CD4-positive, CD25-positive, alpha-beta regulatory T cell (primary cell): ENCODE data around the gene NUBP2. TPM values are rescaled to one million over a fixed set of nuclear protein-coding genes. Genes with fewer than 3 reads are reported as not detected.
"Not testable (repeated sequence)": the region's sequence is repeated elsewhere in the genome, so short reads cannot be mapped to it uniquely, and the experiment has no call there.

Source experiments
- ATAC-seq, 2 donors: fragments of 150-1000 bp; cut with Tn5 transposase; one replicate each; pipeline ENCODE4 v1.10.0; 2021; ENCODE audit warnings: low read depth in 2 of 2, moderate number of reproducible peaks in 2 of 2, moderate library complexity in 1 of 2
- DNase-seq, 3 donors: peaks; one replicate each; pipeline versions ENCODE4 v3.0.0 to v3.0.0-alpha.2; 2012 to 2022; ENCODE audit warnings: mixed read lengths in 1 of 3
- H3K27ac ChIP-seq: one replicate; pipeline ENCODE4 v1.7.0; 2013; ENCODE audit warnings: mild to moderate bottlenecking, low read length; ENCODE audit not compliant: insufficient read depth, poor library complexity, severe bottlenecking
- H3K27me3 ChIP-seq: one replicate; pipeline ENCODE4 v1.7.0; 2013; ENCODE audit warnings: low read length; ENCODE audit not compliant: control insufficient read depth, insufficient read depth
- H3K36me3 ChIP-seq: one replicate; pipeline ENCODE4 v1.7.0; 2013; ENCODE audit warnings: mild to moderate bottlenecking, low read length, moderate library complexity; ENCODE audit not compliant: control insufficient read depth, insufficient read depth
- H3K4me1 ChIP-seq: 2 replicates; pipeline ENCODE4 v1.7.0; 2013; ENCODE audit warnings: mild to moderate bottlenecking, low read length; ENCODE audit not compliant: insufficient read depth, control insufficient read depth, poor library complexity, severe bottlenecking
- H3K4me3 ChIP-seq: one replicate; pipeline ENCODE4 v1.7.0; 2013; ENCODE audit warnings: low read depth, mild to moderate bottlenecking, low read length, moderate library complexity
- H3K9me3 ChIP-seq, 2 experiments: 1 replicate in 1 of 2; 2 replicates in 1 of 2; pipeline ENCODE4 v1.7.0; 2013; ENCODE audit warnings: low read length in 2 of 2, mild to moderate bottlenecking in 1 of 2, moderate library complexity in 1 of 2; ENCODE audit not compliant: control insufficient read depth in 2 of 2
- H3K27ac Mint-ChIP-seq, 3 donors: one replicate each; pipeline ENCODE4 v1.8.0; 2020 to 2022; ENCODE audit warnings: mild to moderate bottlenecking in 3 of 3, mixed read lengths in 3 of 3, moderate library complexity in 2 of 3
- H3K27me3 Mint-ChIP-seq: one replicate; pipeline ENCODE4 v1.8.0; 2022; ENCODE audit warnings: mild to moderate bottlenecking, mixed read lengths
- H3K36me3 Mint-ChIP-seq: one replicate; pipeline ENCODE4 v1.8.0; 2020; ENCODE audit warnings: mixed read lengths
- H3K4me1 Mint-ChIP-seq, 4 donors: one replicate each; pipeline ENCODE4 v1.8.0; 2020 to 2022; ENCODE audit warnings: mixed read lengths in 4 of 4, mild to moderate bottlenecking in 1 of 4
- H3K4me3 Mint-ChIP-seq, 4 donors: one replicate each; pipeline ENCODE4 v1.8.0; 2020 to 2022; ENCODE audit warnings: mild to moderate bottlenecking in 4 of 4, mixed read lengths in 4 of 4, moderate library complexity in 3 of 4
- H3K9me3 Mint-ChIP-seq, 7 donors: one replicate each; pipeline ENCODE4 v1.8.0; 2020 to 2022; ENCODE audit warnings: mixed read lengths in 7 of 7, mild to moderate bottlenecking in 3 of 7, moderate library complexity in 2 of 7
- polyA plus RNA-seq, 4 donors: library from polyadenylated mRNA; unstranded; fragments of 300-500 nt; fragmentation: Illumina TruSeq; gene quantifications; one replicate each; pipeline ENCODE4 v1.2.3, GENCODE V29; 2021
- total RNA-seq: library from RNA; stranded (reverse); gene quantifications from one replicate; pipeline ENCODE4 v1.2.3, GENCODE V29; 2022

NUBP2 gene
- total and polyA plus RNA-seq, 5 donors from 2014 or later, result 41.6 to 104 (median 95.3) TPM

- H3K9me3 Mint-ChIP-seq, result peaks cover 0 to 17% (median 2%) of the 10 kb centered on the region in 7 donors
- not testable (repeated sequence) for H3K4me1 Mint-ChIP-seq, H3K4me3 ChIP-seq, ATAC-seq, H3K27me3 Mint-ChIP-seq, DNase-seq, H3K4me3 Mint-ChIP-seq, H3K27ac Mint-ChIP-seq, H3K27me3 ChIP-seq, H3K27ac ChIP-seq, H3K36me3 Mint-ChIP-seq, H3K4me1 ChIP-seq, H3K36me3 ChIP-seq
- peaks cover 3 to 15% of the 10 kb centered on the region in 2 experiments for H3K9me3 ChIP-seq
Measured at GRCh38 chr16:1799263-1799662, 16.5 kb downstream of the NUBP2 start.

- Histone ChIP-seq H3K27me3 (no peaks in the 10 kb centered on the region), H3K36me3 (no peaks in the 10 kb centered on the region), H3K4me3 (no peak overlapping the region), H3K4me1 (no peaks in the 10 kb centered on the region), H3K27ac (no peak overlapping the region), H3K9me3 (peaks cover 3 to 15% of the 10 kb centered on the region in 2 experiments)
- ATAC-seq, result no peak
- H3K27ac Mint-ChIP-seq, result peak overlapping the region in 1 of 3 donors; percentile 5
- H3K36me3 Mint-ChIP-seq, result peaks cover 6% of the 10 kb centered on the region
- H3K4me1 Mint-ChIP-seq, result peaks cover 0 to 2% (median 0%) of the 10 kb centered on the region in 4 donors
- peaks cover 0 to 17% (median 2%) of the 10 kb centered on the region in 7 donors for H3K9me3 Mint-ChIP-seq
- no peak for DNase-seq
- H3K27me3 Mint-ChIP-seq, result no peaks in the 10 kb centered on the region
- H3K4me3 Mint-ChIP-seq, result no peak overlapping the region
Measured at GRCh38 chr16:1800701-1801100, 17.9 kb downstream of the NUBP2 start.

GRCh38 chr16:1807626-1808025 lies 24.9 kb downstream of the NUBP2 start:
- H3K36me3 Mint-ChIP-seq, result peaks cover 14% of the 10 kb centered on the region
- H3K27me3 ChIP-seq, result no peaks in the 10 kb centered on the region

GRCh38 chr16:1808691-1809090 lies 25.9 kb downstream of the NUBP2 start:
- Histone ChIP-seq H3K27ac (no peak overlapping the region), H3K27me3 (no peaks in the 10 kb centered on the region), H3K4me3 (no peak overlapping the region), H3K4me1 (no peaks in the 10 kb centered on the region), H3K36me3 (peaks cover 27% of the 10 kb centered on the region), H3K9me3 (no peaks in the 10 kb centered on the region)
- ATAC-seq (no peak), DNase-seq (no peak)
- no peaks in the 10 kb centered on the region for H3K9me3 Mint-ChIP-seq
- no peaks in the 10 kb centered on the region for H3K27me3 Mint-ChIP-seq
- peaks cover 21% of the 10 kb centered on the region for H3K36me3 Mint-ChIP-seq
- peaks cover 0 to 9% (median 6%) of the 10 kb centered on the region in 4 donors for H3K4me1 Mint-ChIP-seq
- no peak overlapping the region for H3K4me3 Mint-ChIP-seq
- no peak overlapping the region for H3K27ac Mint-ChIP-seq

More at GRCh38 chr16:1807626-1808025, 24.9 kb downstream of the NUBP2 start:
- no peaks in the 10 kb centered on the region for H3K4me1 Mint-ChIP-seq
- Histone ChIP-seq H3K27ac (no peak overlapping the region), H3K4me3 (no peak overlapping the region), H3K9me3 (no peaks in the 10 kb centered on the region), H3K4me1 (no peaks in the 10 kb centered on the region), H3K36me3 (peaks cover 20% of the 10 kb centered on the region)
- no peaks in the 10 kb centered on the region for H3K9me3 Mint-ChIP-seq
- no peak overlapping the region for H3K4me3 Mint-ChIP-seq
- H3K27me3 Mint-ChIP-seq, result no peaks in the 10 kb centered on the region
- no peak for DNase-seq
- ATAC-seq, result no peak
- no peak overlapping the region for H3K27ac Mint-ChIP-seq

GRCh38 chr16:1809281-1809801 lies 26.6 kb downstream of the NUBP2 start:
- ATAC-seq, result no peak
- H3K36me3 ChIP-seq, result peaks cover 30% of the 10 kb centered on the region
- H3K4me3 Mint-ChIP-seq, result no peak overlapping the region
- no peak overlapping the region for H3K4me3 ChIP-seq
- no peaks in the 10 kb centered on the region for H3K4me1 ChIP-seq
- H3K27me3 Mint-ChIP-seq, result no peaks in the 10 kb centered on the region
- H3K4me1 Mint-ChIP-seq, result peaks cover 0 to 9% (median 6%) of the 10 kb centered on the region in 4 donors
- DNase-seq, result no peak
- H3K36me3 Mint-ChIP-seq, result peaks cover 24% of the 10 kb centered on the region
- no peaks in the 10 kb centered on the region for H3K9me3 ChIP-seq
- no peaks in the 10 kb centered on the region for H3K27me3 ChIP-seq
- no peak overlapping the region for H3K27ac ChIP-seq
- no peak overlapping the region for H3K27ac Mint-ChIP-seq
- H3K9me3 Mint-ChIP-seq, result no peaks in the 10 kb centered on the region

GRCh38 chr16:1810106-1810505 lies 27.3 kb downstream of the NUBP2 start:
- ATAC-seq, result no peak
- Histone ChIP-seq H3K9me3 (no peaks in the 10 kb centered on the region), H3K27ac (no peak overlapping the region), H3K4me1 (no peaks in the 10 kb centered on the region), H3K36me3 (peaks cover 34% of the 10 kb centered on the region), H3K27me3 (no peaks in the 10 kb centered on the region), H3K4me3 (no peak overlapping the region)
- Mint-ChIP-seq H3K4me3 (no peak overlapping the region), H3K9me3 (no peaks in the 10 kb centered on the region), H3K27ac (no peak overlapping the region), H3K4me1 (peaks cover 0 to 9% (median 6%) of the 10 kb centered on the region in 4 donors), H3K27me3 (no peaks in the 10 kb centered on the region), H3K36me3 (peaks cover 27% of the 10 kb centered on the region)
- DNase-seq, result no peak

- Mint-ChIP-seq H3K36me3 (peaks cover 30% of the 10 kb centered on the region), H3K4me1 (peaks cover 0 to 9% (median 7%) of the 10 kb centered on the region in 4 donors), H3K4me3 (no peak overlapping the region), H3K27me3 (no peaks in the 10 kb centered on the region), H3K9me3 (no peaks in the 10 kb centered on the region), H3K27ac (no peak overlapping the region)
- H3K9me3 ChIP-seq, result no peaks in the 10 kb centered on the region
- H3K27me3 ChIP-seq, result no peaks in the 10 kb centered on the region
- DNase-seq, result no peak
- H3K4me3 ChIP-seq, result no peak overlapping the region
- no peak for ATAC-seq
- peaks cover 38% of the 10 kb centered on the region for H3K36me3 ChIP-seq
- H3K27ac ChIP-seq, result no peak overlapping the region
- H3K4me1 ChIP-seq, result no peaks in the 10 kb centered on the region
Measured at GRCh38 chr16:1810536-1810935, 27.8 kb downstream of the NUBP2 start.

GRCh38 chr16:1812732-1813163 lies 30.0 kb downstream of the NUBP2 start:
- H3K4me1 ChIP-seq, result no peaks in the 10 kb centered on the region
- peaks cover 19% of the 10 kb centered on the region for H3K36me3 Mint-ChIP-seq
- H3K4me3 Mint-ChIP-seq, result no peak overlapping the region
- peak overlapping the region in 1 of 3 donors; percentile 67 for H3K27ac Mint-ChIP-seq
- H3K9me3 ChIP-seq, result no peaks in the 10 kb centered on the region
- H3K36me3 ChIP-seq, result peaks cover 47% of the 10 kb centered on the region
- H3K4me1 Mint-ChIP-seq, result peaks cover 0 to 9% (median 7%) of the 10 kb centered on the region in 4 donors
- no peaks in the 10 kb centered on the region for H3K27me3 Mint-ChIP-seq
- peak; percentile 78 to 79 for ATAC-seq
- no peaks in the 10 kb centered on the region for H3K9me3 Mint-ChIP-seq
- no peaks in the 10 kb centered on the region for H3K27me3 ChIP-seq
- no peak overlapping the region for H3K27ac ChIP-seq
- H3K4me3 ChIP-seq, result no peak overlapping the region
- DNase-seq, result peak in 2 of 3 donors; percentile 36 to 59
